Astrocyte of the hippocampus (primary cell): Measurements from ENCODE around the gene ERMN.

Experiments
- DNase-seq: peaks from one replicate; pipeline ENCODE4 v3.0.0; 2011; ENCODE audit warnings: low read depth, low spot score

Gene ERMN

GRCh38 chr2:157329524-157329923 is 3.9 kb upstream of the ERMN start:
- DNase-seq = no peak

- peak; percentile 78 for DNase-seq
These were observed 2.2 kb upstream of the ERMN start for GRCh38 chr2:157327621-157328500.

GRCh38 chr2:157327200-157327599 is 1.6 kb upstream of the ERMN start:
- no peak for DNase-seq

- no peak for DNase-seq
These were observed 1.1 kb upstream of the ERMN start for GRCh38 chr2:157326698-157327097.

GRCh38 chr2:157324331-157324843 is 1.2 kb downstream of the ERMN start:
- no peak for DNase-seq

GRCh38 chr2:157322432-157322831 is 3.2 kb downstream of the ERMN start:
- DNase-seq = no peak

GRCh38 chr2:157321466-157321865 is 4.2 kb downstream of the ERMN start:
- no peak for DNase-seq

- no peak for DNase-seq
These were observed 5.2 kb downstream of the ERMN start for GRCh38 chr2:157320409-157320808.

GRCh38 chr2:157319795-157320194 is 5.8 kb downstream of the ERMN start:
- DNase-seq = no peak

- DNase-seq = no peak
These were observed 6.7 kb downstream of the ERMN start for GRCh38 chr2:157318884-157319283.

- DNase-seq = no peak
These were observed 9.7 kb downstream of the ERMN start for GRCh38 chr2:157315901-157316300.

GRCh38 chr2:157312866-157313486 is 12.6 kb downstream of the ERMN start:
- no peak for DNase-seq

GRCh38 chr2:157311706-157312105 is 13.9 kb downstream of the ERMN start:
- no peak for DNase-seq

- no peak for DNase-seq
These were observed 15.7 kb downstream of the ERMN start for GRCh38 chr2:157309878-157310277.

- peak; percentile 55 for DNase-seq
These were observed 18.6 kb downstream of the ERMN start for GRCh38 chr2:157307021-157307420.

GRCh38 chr2:157305723-157306110 is 19.9 kb downstream of the ERMN start:
- DNase-seq = no peak

GRCh38 chr2:157304811-157305722 is 20.6 kb downstream of the ERMN start:
- peak; percentile 42 for DNase-seq

GRCh38 chr2:157303612-157304011 is 22.0 kb downstream of the ERMN start:
- no peak for DNase-seq

- DNase-seq = peak; percentile 78
These were observed 23.0 kb downstream of the ERMN start for GRCh38 chr2:157302492-157303099.

GRCh38 chr2:157301307-157301706 is 24.3 kb downstream of the ERMN start:
- no peak for DNase-seq

GRCh38 chr2:157296958-157297357 is 28.7 kb downstream of the ERMN start:
- DNase-seq = no peak
